K562 (cell line): ENCODE measurements around the gene TSPOAP1. TPM values are rescaled to one million over a fixed set of nuclear protein-coding genes. Genes with fewer than 3 reads are reported as not detected.
A peak's percentile ranks its signal among the peaks of the same experiment; 100 is the strongest.

Experiments used
- KAT7 ChIP-seq: sonication (generic); formaldehyde crosslinking; IDR thresholded peaks from 2 replicates; pipeline ENCODE4 v1.8.0; 2022; ENCODE audit warnings: missing genetic modification reagents, mild to moderate bottlenecking, borderline replicate concordance
- MLLT1 ChIP-seq, 2 experiments: fragments of 450-650 bp; IDR thresholded peaks; 2 replicates each; pipeline ENCODE4 v1.6.1; 2016
- PCBP1 ChIP-seq: fragments of 200-400 bp; formaldehyde crosslinking; IDR thresholded peaks from 2 replicates; pipeline ENCODE4 v1.6.1; 2018; ENCODE audit warnings: mild to moderate bottlenecking, low read depth, low read length; ENCODE audit not compliant: poor library complexity, severe bottlenecking
- POLR2A ChIP-seq: fragments of 450-650 bp; conservative IDR thresholded peaks from 2 replicates; pipeline ENCODE4 v1.6.1; 2016
- POLR2AphosphoS5 ChIP-seq: IDR thresholded peaks from 2 replicates; pipeline ENCODE4 v1.6.1; 2011; ENCODE audit warnings: mild to moderate bottlenecking, low read depth, low read length, moderate library complexity; ENCODE audit not compliant: control insufficient read depth, insufficient read depth
- POLR2G ChIP-seq: fragments of 200-400 bp; formaldehyde crosslinking; IDR thresholded peaks from 2 replicates; pipeline ENCODE4 v1.6.1; 2017; ENCODE audit warnings: low read depth, mild to moderate bottlenecking, antibody characterized with exemption, low read length, moderate library complexity
- SMAD3 ChIP-seq: fragments of 450-650 bp; formaldehyde crosslinking; conservative IDR thresholded peaks from 2 replicates; pipeline ENCODE4 v1.4.0; 2020; ENCODE audit warnings: mild to moderate bottlenecking
- TGIF2 ChIP-seq: sonication (generic); formaldehyde crosslinking; IDR thresholded peaks from 2 replicates; pipeline ENCODE4 v1.8.1; 2022; ENCODE audit warnings: mild to moderate bottlenecking, missing genetic modification reagents, moderate library complexity
- ZBTB33 ChIP-seq: sonication (generic); formaldehyde crosslinking; IDR thresholded peaks from 2 replicates; pipeline ENCODE4 v1.8.1; 2023; ENCODE audit warnings: mild to moderate bottlenecking, missing genetic modification reagents
- ZNF3 ChIP-seq: fragments of 250-450 bp; sonication (Bioruptor Pico); IDR thresholded peaks from 2 replicates; pipeline ENCODE4 v1.5.0; 2021; ENCODE audit warnings: mild to moderate bottlenecking, moderate library complexity
- polyA plus RNA-seq, 8 experiments: library from polyadenylated mRNA; depleted of rRNA in 4 of 8; stranded (reverse) in 5 of 8; unstranded in 3 of 8; fragments of >200 nt; fragmentation: Nextera tagmentation in 2 of 8; fragmentation: Illumina TruSeq in 1 of 8; extraction: Ambion mirVana in 2 of 8; extraction: Trizol in 1 of 8; gene quantifications; 2 replicates each; pipeline versions ENCODE4 v1.2.1 to v1.2.3, GENCODE V29; 2011 to 2014; ENCODE audit warnings: inconsistent platforms in 1 of 8, missing spikeins in 1 of 8
- total RNA-seq, 7 experiments: library from RNA; depleted of rRNA in 6 of 7; stranded (reverse); fragments of >200 nt in 6 of 7; fragmentation: Illumina TruSeq in 2 of 7; extraction: Trizol in 2 of 7; gene quantifications; 2 replicates each; pipeline versions ENCODE4 v1.2.1 to v1.2.3, GENCODE V29; 2011 to 2021; ENCODE audit warnings: low replicate concordance in 1 of 7
- TF ChIP-seq, protein P1 (sequence below): fragments of 200-400 bp; formaldehyde crosslinking; IDR thresholded peaks from 2 replicates; pipeline ENCODE4 v1.6.1; 2017; ENCODE audit warnings: mild to moderate bottlenecking, low read depth, low read length, moderate library complexity
- TF ChIP-seq, protein P2 (sequence below): sonication (generic); formaldehyde crosslinking; IDR thresholded peaks from 2 replicates; pipeline ENCODE4 v1.8.0; 2022; ENCODE audit warnings: mild to moderate bottlenecking, missing genetic modification reagents, borderline replicate concordance
- TF ChIP-seq, protein P3 (sequence below), 2 experiments: IDR thresholded peaks; 2 replicates each; pipeline ENCODE4 v1.6.1; 2011; ENCODE audit warnings: borderline replicate concordance in 1 of 2, control low read depth in 1 of 2, low read depth in 1 of 2, low read length in 1 of 2, mild to moderate bottlenecking in 1 of 2, mixed read lengths in 1 of 2, moderate library complexity in 1 of 2; ENCODE audit not compliant: insufficient read depth in 1 of 2, insufficient read length in 1 of 2, poor library complexity in 1 of 2, severe bottlenecking in 1 of 2; ENCODE audit errors: extremely low read depth in 1 of 2

The TSPOAP1 gene
- total and polyA plus RNA-seq, 9 of the 15 experiments (the other 6 are each of a cell fraction or from before 2014, with no cell fraction given) = 0.87 to 3.9 (median 1.8) TPM; not detected in 2

DNA sequence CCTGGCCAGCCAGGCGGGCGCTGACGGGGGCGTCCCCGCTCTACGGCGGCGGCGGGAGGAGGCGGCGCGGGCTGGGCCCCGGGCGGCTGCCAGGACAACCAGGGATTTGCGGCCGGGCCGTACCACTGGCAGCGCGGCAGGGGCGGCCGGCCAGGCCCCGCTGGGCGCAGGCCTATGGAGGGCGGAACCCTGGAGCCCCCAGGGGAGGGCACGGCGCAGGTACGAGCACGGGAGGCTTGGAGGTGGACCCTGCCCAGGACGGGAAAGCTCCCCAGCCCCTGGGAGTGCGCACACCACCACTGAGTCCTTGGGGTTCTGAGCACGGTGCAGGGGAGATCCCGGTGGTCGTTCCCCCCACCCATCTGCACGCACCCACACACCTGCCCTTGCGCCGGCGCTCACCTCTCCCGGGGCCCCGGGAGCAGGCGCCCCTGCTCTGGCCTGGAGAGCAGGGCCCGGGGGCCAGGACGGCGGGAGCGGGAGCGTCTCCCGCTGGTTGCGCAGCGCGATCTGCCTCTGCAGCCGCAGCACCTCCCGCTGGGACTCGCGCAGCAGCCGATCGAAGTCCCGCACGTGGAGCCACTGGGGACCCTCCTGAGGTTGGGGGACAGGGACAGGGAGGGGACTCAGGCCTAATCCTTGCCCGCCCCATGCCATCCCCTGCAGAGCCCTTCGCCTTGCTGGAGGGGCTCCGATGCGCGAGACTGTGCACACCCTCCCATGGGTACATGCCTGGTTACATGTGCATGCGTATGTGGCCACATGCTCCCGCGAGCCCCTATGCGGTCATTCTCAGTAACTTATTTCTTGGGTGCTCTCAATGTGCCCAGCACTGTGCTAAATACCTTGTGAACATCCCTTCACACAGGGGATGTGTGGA is 3.9 kb downstream of the TSPOAP1 start (continued):
- TF ChIP-seq, protein P1, sequence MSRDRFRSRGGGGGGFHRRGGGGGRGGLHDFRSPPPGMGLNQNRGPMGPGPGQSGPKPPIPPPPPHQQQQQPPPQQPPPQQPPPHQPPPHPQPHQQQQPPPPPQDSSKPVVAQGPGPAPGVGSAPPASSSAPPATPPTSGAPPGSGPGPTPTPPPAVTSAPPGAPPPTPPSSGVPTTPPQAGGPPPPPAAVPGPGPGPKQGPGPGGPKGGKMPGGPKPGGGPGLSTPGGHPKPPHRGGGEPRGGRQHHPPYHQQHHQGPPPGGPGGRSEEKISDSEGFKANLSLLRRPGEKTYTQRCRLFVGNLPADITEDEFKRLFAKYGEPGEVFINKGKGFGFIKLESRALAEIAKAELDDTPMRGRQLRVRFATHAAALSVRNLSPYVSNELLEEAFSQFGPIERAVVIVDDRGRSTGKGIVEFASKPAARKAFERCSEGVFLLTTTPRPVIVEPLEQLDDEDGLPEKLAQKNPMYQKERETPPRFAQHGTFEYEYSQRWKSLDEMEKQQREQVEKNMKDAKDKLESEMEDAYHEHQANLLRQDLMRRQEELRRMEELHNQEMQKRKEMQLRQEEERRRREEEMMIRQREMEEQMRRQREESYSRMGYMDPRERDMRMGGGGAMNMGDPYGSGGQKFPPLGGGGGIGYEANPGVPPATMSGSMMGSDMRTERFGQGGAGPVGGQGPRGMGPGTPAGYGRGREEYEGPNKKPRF = peak; percentile 19; the same call in 1 of the 2 replicates
- peak; percentile 98 for TF ChIP-seq ZBTB33 (CRISPR knock-in tag)
- TF ChIP-seq TGIF2 (CRISPR knock-in tag) = 0 out of 2 replicates have a peak, but pooled peaks have one; percentile 72
- TF ChIP-seq SMAD3 (CRISPR knock-in tag) = no peak
- TF ChIP-seq PCBP1 = peak; percentile 53
- TF ChIP-seq, protein P2, sequence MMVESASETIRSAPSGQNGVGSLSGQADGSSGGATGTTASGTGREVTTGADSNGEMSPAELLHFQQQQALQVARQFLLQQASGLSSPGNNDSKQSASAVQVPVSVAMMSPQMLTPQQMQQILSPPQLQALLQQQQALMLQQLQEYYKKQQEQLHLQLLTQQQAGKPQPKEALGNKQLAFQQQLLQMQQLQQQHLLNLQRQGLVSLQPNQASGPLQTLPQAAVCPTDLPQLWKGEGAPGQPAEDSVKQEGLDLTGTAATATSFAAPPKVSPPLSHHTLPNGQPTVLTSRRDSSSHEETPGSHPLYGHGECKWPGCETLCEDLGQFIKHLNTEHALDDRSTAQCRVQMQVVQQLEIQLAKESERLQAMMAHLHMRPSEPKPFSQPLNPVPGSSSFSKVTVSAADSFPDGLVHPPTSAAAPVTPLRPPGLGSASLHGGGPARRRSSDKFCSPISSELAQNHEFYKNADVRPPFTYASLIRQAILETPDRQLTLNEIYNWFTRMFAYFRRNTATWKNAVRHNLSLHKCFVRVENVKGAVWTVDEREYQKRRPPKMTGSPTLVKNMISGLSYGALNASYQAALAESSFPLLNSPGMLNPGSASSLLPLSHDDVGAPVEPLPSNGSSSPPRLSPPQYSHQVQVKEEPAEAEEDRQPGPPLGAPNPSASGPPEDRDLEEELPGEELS = 0 out of 2 replicates have a peak, but pooled peaks have one; percentile 21
- no peak for TF ChIP-seq ZNF3 (CRISPR knock-in tag)
- peak; percentile 46 for TF ChIP-seq POLR2A
- TF ChIP-seq POLR2G = peak; percentile 67
- TF ChIP-seq KAT7 = 0 out of 2 replicates have a peak, but pooled peaks have one; percentile 27
- TF ChIP-seq, protein P3, sequence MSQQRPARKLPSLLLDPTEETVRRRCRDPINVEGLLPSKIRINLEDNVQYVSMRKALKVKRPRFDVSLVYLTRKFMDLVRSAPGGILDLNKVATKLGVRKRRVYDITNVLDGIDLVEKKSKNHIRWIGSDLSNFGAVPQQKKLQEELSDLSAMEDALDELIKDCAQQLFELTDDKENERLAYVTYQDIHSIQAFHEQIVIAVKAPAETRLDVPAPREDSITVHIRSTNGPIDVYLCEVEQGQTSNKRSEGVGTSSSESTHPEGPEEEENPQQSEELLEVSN (IDR thresholded peaks at IDR 0.05; ENCODE audit: borderline replicate concordance in 1 of 2, extremely low read depth in 1 of 2, insufficient read depth in 1 of 2, insufficient read length in 1 of 2, low read depth in 1 of 2, low read length in 1 of 2, poor library complexity in 1 of 2, severe bottlenecking in 1 of 2) = peak in 1 of 2 experiments; percentile 41
- TF ChIP-seq POLR2AphosphoS5 = 0 out of 2 replicates have a peak, but pooled peaks have one; percentile 42
- no peak for TF ChIP-seq MLLT1 (IDR thresholded peaks at IDR 0.05)
